A549 treated with RU486 at 1 μM for 4 hours (cell line): ENCODE data around the gene VPS35. TPM values are rescaled to one million over a fixed set of nuclear protein-coding genes. Genes with fewer than 3 reads are reported as not detected.

Experiments used
- total RNA-seq: library from RNA; stranded (reverse); fragments of 200-300 nt; extraction: Qiagen RNA extraction; gene quantifications from 5 replicates; pipeline ENCODE4 v1.2.3, GENCODE V29; 2022; ENCODE audit warnings: low read depth

VPS35 gene
- total RNA-seq, result 70.3 to 79.8 TPM (median 73.1 TPM) in 5 replicates

GRCh38 chr16:46688654-46689364, at the start of gene VPS35:
Gene VPS35, minus strand, starts transcription at chr16:46689178. Its CDS starts 45 bp downstream, at chr16:46689133.

GRCh38 chr16:46689365-46690280, 645 bp upstream of the VPS35 start, which contains the start of gene ORC6:
Gene ORC6, plus strand, starts transcription at chr16:46689659. Its CDS starts 47 bp downstream, at chr16:46689706.

GRCh38 chr16:46621006-46621933, 67.7 kb downstream of the VPS35 start, which contains the start of gene SHCBP1:
Gene SHCBP1, minus strand, starts transcription at chr16:46621379. Its CDS starts 20 bp downstream, at chr16:46621359.

Other genes with a start within 250 kb of the VPS35 start
- gene SHCBP1, start 67.8 kb downstream of the VPS35 start, total RNA-seq, result 26.4 to 39.2 TPM (median 37.4 TPM) in 5 replicates
- gene ORC6, start 481 bp upstream of the VPS35 start, total RNA-seq, result 44.7 to 53.3 TPM (median 46.6 TPM) in 5 replicates
- gene MYLK3, start 59.2 kb upstream of the VPS35 start, total RNA-seq, result 0.07 to 0.10 TPM (median 0.09 TPM) in 3 of 5 replicates, not detected in the others
- gene C16orf87, start 142.0 kb upstream of the VPS35 start, total RNA-seq, result 5.6 to 8.7 TPM (median 7.1 TPM) in 5 replicates
- 10.1 to 15.4 TPM (median 13.7 TPM) in 5 replicates for gene GPT2, start 195.2 kb upstream of the VPS35 start, total RNA-seq